ENCODE measurements around the gene SKI. TPM values are rescaled to one million over a fixed set of nuclear protein-coding genes. Genes with fewer than 3 reads are reported as not detected.

Gene SKI
- total RNA-seq, 1 donor from 2014 or later = 55.7 TPM

- no peaks in the 10 kb centered on the region for H3K36me3 Mint-ChIP-seq
- peaks cover 48% of the 10 kb centered on the region for H3K4me1 Mint-ChIP-seq (ENCODE audit: unreplicated experiment)
- H3K9me3 Mint-ChIP-seq = no peaks in the 10 kb centered on the region
- TF ChIP-seq CTCF (conservative IDR thresholded peaks at IDR 0.05) = no peak
- H3K27ac Mint-ChIP-seq = peak overlapping the region; percentile 88
- H3K4me3 Mint-ChIP-seq = peak overlapping the region; percentile 98
- H3K27me3 Mint-ChIP-seq = no peaks in the 10 kb centered on the region
- DNase-seq (ENCODE audit: extremely low spot score, unreplicated experiment) = peak; percentile 64
Observed at GRCh38 chr1:2232255-2232915, 4.3 kb downstream of the SKI start.

DNA sequence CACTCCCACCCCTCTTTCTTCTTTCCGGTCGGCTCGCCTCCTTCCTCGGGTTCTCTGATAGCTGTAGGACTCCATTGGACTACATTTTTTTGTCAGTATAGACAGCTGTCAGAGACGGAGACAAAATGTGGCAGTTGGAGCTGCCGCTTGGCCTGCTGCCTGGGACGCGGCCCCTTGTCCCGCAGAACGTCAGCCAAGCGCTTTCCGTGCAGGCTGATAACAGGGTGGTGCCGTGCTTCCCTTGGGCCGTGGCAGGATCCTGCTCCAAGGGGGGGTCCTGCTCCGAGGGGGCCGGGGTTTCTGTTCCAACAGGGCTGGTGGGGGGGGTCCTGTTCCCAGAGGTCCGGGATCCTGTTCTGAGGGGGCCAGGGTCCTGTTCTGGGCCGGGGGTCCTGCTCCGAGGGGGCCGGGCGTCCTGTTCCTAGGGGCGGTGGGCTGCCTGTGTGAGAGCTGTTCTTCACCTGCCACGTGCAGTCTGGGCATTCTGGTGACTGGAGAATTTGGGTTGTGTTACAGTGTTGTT is 4.9 kb downstream of the SKI start:
- Mint-ChIP-seq H3K4me3 (peak overlapping the region; percentile 98), H3K4me1 (ENCODE audit: unreplicated experiment) (peaks cover 52% of the 10 kb centered on the region), H3K27me3 (no peaks in the 10 kb centered on the region), H3K9me3 (no peaks in the 10 kb centered on the region), H3K36me3 (no peaks in the 10 kb centered on the region), H3K27ac (peak overlapping the region; percentile 50)
- no peak for TF ChIP-seq CTCF (conservative IDR thresholded peaks at IDR 0.05)
- peak; percentile 67 for DNase-seq (ENCODE audit: extremely low spot score, unreplicated experiment)

- no peak for TF ChIP-seq CTCF (conservative IDR thresholded peaks at IDR 0.05)
- Mint-ChIP-seq H3K36me3 (no peaks in the 10 kb centered on the region), H3K27ac (peak overlapping the region; percentile 9), H3K9me3 (no peaks in the 10 kb centered on the region), H3K27me3 (no peaks in the 10 kb centered on the region), H3K4me1 (ENCODE audit: unreplicated experiment) (peaks cover 52% of the 10 kb centered on the region), H3K4me3 (peak overlapping the region; percentile 67)
- DNase-seq (ENCODE audit: extremely low spot score, unreplicated experiment) = no peak
Observed at GRCh38 chr1:2233468-2233867, 5.3 kb downstream of the SKI start.

DNA sequence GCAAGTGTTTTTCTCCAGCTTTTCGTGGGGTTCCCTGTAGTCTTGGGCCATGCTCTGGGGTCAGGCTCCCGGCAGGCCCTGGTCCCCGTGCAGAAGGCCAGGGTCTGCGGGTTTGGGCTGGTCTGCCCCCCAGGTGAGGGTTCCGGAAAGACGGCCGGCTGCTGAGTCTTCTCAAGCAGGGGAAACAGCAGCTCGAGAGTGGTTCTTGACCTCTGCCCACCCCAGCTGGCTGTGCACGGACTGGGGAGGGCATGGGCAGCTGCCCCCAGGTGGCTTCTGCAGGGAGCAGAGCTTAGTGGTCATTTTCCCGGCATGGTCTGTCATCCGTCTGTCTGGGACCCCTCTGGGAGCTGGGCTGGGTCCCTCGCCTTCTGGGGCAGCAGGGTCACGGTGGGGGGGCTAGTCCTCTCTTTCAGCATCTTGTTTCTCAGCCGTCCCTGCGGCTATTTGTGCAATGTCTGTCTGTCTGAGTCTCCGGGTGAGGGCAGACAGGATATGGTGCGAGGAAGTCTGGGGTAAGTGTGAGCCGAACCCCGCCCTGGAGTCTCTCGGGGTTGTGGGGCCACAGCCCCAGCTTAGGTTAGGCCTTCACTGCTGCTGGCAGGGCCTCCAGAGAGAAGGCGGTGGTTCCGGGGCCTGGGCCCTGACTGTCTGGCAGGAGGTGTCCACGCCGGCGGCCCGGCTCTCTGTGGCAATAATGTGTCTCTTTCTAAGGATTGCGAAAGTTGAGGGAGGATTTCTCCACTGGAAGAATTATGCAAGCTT is 6.1 kb downstream of the SKI start:
- peak; percentile 66 for DNase-seq (ENCODE audit: extremely low spot score, unreplicated experiment)
- Mint-ChIP-seq H3K36me3 (no peaks in the 10 kb centered on the region), H3K4me3 (peak overlapping the region; percentile 67)

GRCh38 chr1:2234762-2235113 is 6.6 kb downstream of the SKI start:
- Mint-ChIP-seq H3K27ac (peak overlapping the region; percentile 78), H3K9me3 (no peaks in the 10 kb centered on the region), H3K36me3 (no peaks in the 10 kb centered on the region), H3K4me3 (peak overlapping the region; percentile 55), H3K27me3 (no peaks in the 10 kb centered on the region), H3K4me1 (ENCODE audit: unreplicated experiment) (peaks cover 56% of the 10 kb centered on the region)
- no peak for DNase-seq (ENCODE audit: extremely low spot score, unreplicated experiment)
- TF ChIP-seq CTCF (conservative IDR thresholded peaks at IDR 0.05) = no peak

More for the DNA sequence above, 6.1 kb downstream of the SKI start:
- H3K9me3 Mint-ChIP-seq = no peaks in the 10 kb centered on the region
- no peaks in the 10 kb centered on the region for H3K27me3 Mint-ChIP-seq
- no peak for TF ChIP-seq CTCF (conservative IDR thresholded peaks at IDR 0.05)
- peak overlapping the region; percentile 78 for H3K27ac Mint-ChIP-seq
- H3K4me1 Mint-ChIP-seq (ENCODE audit: unreplicated experiment) = peaks cover 54% of the 10 kb centered on the region
